Activated CD4-positive, CD25-positive, alpha-beta regulatory T cell (primary cell): ENCODE results near the gene INO80.

Experiments
- DNase-seq, 4 experiments: peaks; one replicate each; lab custom pipeline; 2025; lab: John Stamatoyannopoulos, UW

INO80 gene

DNA sequence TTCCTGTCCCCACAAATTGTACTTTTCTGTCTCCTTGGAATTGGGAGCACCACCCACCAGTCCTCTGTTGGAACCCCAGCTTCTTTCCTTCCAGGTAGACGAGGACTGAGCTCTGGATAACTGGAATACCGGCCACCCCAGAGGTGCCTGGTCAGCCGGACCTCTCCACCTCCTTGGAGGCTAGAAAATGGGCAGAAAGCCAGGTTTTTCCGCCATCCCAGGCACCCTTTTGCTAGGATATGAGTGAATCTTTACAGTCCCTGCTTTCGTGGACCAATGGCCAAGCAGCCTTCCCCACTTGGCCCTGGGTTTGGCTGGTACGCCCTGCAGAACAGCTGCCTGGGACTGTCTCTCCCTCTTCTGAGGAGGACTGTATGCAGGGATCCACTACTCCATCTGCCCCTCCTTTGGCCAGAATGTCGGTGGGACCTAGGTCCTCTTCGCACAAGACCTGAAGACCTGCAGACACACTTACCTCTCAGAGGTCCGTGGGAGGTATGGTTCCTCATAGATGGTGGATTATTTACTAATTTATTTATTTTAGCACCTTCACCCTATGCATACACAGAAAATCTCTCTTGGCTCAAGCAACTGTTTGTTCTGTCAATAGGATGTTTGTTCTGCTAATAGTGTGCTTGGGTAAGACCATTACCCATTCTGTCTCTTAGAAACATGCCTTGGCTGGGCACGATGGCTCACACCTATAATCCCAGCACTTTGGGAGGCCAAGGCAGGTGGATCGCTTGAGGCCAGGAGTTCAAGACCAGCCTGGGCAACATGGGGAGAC lies 171.4 kb downstream of the INO80 start:
- no peak for DNase-seq

DNA sequence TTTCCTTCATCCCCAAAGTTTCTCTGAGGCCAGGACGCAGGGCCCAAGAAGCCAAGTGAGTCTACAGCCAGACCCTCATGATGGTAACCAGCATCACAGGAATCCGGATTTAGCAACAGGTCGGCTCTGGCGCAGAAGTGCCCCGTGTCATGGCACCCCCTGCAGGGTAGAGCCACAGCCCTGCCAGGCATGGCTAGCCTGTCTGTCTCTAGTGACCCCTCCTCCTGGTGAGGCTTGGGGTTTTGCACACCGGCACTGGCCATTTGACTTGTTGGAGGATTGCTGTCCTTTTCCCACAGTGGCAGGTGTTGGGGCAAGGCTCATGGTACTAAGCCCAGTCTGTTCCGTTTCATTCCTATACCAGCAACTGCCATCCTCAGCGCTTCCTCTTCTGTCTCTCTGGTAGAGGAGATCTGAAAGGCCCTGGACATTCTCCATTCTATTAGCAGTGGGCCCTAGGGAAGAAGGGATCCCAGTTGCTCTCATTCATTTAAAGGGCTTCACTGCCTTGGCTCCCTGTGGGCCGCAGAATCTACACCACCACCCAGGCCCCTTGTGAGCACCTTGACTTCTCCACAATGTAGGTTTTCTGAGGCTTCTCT lies 172.2 kb downstream of the INO80 start:
- no peak for DNase-seq

DNA sequence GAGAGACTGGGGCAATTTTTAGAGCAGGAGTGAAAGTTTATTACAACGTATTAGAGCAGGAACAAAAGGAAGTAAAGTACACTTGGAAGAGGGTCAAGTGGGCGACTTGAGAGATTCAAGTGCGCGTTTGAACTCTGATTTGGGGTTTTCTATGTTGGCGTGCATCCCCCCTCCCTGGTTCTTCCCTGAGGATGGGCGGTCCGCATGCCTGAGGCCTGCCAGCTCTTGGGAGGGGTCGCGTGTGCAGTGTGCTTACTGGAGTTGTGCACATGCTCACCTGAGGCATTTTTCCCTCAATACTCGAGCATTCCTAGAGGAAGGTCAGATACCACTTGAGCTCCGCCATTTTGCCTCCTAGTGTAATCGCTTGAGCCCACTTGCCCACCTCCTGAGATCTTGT lies 173.2 kb downstream of the INO80 start:
- DNase-seq = no peak

DNA sequence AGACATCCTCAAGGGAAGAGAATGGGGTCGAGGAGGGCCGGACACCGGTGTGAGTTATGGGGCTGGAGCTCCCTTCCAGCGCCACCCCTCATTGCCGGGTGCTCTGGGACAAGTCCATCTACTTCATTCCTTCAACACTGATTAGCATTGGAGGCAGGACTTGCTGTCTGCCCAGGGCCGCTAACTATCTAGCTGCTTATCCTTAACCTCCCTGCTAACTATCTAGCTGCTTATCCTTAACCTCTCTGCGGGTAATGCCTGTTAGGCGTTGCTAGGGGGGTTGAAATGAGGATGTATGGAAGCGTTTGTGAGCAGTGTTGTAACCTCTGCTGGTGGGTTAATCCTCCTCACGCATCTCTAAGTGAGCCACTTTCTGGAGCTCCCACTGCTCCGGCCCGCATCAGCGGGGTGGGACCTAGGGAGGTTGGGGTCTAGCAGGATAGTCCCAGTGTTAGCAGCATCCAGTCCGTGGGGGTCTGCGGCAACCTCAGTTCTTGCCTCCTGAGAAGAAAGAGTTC lies 173.7 kb downstream of the INO80 start:
- no peak for DNase-seq

DNA sequence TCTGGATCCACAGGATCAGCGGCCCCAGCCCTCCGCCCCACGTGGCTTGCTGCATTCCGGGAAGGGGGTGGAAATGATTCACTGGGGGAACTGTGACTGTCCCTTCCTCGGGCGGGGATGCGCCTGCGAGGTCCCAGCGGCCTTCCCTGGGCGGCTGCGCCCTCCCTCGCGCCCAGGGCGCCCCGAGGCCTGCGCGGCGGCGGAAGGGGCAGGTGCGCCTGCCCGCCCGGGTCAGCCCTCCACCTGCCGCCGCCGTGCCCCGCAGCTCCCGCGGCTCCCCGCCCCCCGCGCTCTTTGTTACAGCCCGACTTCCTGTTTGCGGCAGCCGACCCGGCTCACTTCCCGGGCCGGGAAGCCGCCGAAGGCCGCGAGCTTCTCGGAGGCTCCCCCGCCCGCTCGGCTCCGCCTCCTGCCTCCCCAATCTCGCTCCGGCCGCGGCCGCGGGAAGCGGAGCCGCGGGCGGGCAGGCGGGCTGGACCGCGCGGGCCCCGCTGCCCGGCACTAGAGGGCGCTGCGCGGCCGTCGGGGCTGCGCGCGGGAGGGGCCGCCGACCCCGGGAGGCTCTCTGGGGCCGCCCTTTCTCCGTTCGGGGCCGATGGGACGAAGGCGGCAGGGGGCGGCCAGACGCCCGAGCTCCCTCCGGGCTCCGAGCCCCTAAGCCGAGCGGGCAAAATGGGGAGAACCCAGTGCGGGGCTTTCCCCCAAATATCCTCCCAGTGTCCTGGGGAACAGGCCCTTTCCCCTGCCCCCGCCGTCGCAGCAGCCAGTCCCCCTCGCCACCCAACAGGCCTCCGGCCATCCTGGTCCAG lies 174.3 kb downstream of the INO80 start:
- peak; percentile 22 to 57 (median 52) for DNase-seq

DNA sequence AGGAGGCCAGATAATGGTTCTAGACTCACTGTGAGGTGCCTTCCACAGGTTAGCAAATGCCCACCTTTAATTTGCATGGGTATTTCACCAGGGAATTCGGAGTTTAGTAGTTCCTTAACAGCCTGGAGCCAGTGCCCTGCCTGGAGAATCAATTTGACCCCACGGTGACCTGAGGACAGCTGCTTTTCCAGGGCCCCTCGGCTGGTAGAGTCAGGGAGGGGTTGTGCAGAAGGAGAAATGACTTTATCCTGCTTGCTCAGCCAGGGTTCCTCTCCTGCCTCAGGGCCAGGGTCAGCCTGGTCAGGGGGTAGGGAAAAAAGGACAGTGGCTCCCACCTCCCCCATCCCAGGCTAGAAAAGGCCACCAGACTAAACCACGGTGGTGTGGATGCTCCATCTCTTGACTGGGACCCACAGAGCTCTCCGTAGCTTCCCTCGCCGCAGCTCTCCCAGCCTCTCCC lies 175.0 kb downstream of the INO80 start:
- no peak for DNase-seq

DNA sequence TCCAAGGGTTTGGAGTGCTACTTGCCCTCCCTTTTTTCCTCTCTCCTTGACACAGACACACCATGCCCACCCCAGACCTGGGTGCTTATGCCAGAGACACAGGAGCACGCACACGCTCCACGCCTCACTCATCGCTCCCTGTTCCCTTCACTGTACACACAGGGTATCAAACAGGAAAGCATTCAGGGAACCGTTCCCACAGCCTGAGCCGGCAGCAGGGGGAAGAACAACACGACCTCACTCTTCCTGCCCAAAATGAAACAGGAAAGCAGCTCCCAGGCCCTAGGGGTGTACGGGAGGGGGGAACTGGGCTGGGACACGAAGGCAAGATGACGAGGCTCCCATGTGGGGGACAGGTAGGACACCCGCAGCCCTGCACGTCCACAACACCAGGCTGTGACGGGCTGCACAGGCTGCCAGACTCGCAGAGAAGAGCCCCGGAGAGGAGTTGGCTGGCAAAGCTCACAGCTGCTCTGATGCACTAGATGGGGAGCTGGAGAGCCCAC lies 175.7 kb downstream of the INO80 start:
- no peak for DNase-seq

DNA sequence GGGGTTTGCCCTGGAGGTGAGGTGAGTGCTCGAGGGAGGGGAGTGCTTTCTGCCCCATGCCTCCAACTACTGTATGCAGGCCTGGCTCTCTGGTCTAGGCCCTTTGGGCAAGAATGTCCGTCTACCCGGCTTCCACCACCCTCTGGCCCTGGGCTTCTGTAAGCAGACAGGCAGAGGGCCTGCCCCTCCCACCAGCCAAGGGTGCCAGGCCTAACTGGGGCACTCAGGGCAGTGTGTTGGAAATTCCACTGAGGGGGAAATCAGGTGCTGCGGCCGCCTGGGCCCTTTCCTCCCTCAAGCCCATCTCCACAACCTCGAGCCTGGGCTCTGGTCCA lies 177.6 kb downstream of the INO80 start:
- DNase-seq = no peak

DNA sequence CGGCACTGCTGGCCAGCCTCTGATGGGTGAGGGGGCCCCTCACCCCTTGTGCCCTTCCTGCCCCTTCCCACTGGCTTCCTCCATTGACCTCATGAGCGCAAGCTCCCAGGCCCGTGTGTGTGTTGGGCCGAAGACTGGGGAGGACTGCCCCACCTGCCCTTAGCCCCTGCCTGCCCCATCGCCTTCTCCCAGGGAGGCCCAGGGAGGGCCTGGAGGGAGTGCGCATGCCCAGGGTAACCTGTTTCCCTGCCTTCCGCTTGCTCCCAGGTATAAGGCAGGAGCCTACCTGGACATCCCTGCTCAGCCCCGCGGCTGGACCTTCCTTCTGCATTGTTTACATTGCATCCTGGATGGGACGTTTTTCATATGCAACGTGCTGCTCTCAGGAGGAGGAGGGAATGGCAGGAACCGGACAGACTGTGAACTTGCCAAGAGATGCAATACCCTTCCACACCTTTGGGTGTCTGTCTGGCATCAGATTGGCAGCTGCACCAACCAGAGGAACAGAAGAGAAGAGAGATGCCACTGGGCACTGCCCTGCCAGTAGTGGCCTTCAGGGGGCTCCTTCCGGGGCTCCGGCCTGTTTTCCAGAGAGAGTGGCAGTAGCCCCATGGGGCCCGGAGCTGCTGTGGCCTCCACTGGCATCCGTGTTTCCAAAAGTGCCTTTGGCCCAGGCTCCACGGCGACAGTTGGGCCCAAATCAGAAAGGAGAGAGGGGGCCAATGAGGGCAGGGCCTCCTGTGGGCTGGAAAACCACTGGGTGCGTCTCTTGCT lies 178.1 kb downstream of the INO80 start:
- DNase-seq = no peak

DNA sequence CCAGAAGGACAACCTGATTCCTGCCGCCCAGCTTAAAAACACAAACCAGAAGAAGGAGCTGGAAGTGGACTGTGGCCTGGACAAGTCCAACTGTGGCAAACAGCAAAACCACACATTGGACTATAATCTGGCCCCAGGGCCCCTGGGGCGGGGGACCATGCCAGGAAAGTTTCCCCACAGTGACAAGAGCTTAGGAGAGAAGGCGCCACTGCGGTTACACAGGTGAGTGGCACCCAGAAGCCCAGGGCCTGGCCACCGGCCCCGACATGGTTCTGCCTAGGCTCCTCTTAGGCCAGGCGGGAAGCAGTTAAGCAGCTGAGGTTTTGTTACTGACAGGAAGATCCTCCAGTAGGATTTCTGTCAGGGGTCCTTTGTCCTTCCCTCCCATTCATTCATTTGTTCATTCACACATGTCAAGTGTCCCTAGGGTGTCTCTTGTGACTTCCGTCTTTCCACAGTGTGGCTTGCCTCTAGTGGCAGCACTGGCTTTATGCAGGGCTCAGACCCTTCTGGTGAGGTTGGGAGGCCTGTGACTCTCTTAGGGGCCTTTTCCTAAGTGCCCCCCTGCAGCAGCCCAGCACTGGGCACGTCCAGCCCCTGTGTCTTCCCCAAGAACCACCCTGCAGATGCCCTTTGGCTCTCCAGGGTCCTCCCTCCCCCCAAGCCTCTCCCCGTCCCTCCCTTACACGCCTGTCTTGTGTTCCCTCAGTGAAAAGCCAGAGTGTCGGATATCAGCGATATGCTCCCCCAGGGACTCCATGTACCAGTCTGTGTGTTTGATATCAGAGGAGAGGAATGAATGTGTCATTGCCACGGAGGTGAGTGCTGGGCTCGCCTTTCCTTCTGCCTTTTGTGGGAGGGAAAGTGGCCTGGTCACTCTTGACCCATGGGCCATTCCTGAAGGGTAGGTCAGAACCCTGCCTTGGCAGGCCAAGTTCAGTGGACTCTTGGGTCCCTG lies 179.1 kb downstream of the INO80 start:
- DNase-seq = no peak

DNA sequence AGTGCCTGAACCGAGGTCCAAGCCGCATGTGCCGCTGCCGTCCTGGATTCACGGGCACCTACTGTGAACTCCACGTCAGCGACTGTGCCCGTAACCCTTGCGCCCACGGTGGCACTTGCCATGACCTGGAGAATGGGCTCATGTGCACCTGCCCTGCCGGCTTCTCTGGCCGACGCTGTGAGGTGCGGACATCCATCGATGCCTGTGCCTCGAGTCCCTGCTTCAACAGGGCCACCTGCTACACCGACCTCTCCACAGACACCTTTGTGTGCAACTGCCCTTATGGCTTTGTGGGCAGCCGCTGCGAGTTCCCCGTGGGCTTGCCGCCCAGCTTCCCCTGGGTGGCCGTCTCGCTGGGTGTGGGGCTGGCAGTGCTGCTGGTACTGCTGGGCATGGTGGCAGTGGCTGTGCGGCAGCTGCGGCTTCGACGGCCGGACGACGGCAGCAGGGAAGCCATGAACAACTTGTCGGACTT lies 179.8 kb downstream of the INO80 start:
- no peak for DNase-seq

DNA sequence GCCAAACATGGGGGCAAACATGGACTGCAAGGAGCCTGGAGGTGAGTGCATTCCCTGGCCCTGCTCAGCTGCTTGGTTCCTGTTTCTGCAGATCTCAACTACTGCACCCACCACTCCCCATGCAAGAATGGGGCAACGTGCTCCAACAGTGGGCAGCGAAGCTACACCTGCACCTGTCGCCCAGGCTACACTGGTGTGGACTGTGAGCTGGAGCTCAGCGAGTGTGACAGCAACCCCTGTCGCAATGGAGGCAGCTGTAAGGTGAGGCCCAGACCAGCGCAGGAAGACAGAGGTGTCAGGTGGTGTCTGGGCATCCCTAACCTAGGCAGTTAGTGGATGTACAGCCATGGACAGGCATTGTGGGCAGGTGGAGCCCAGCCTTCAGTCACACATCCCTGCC lies 181.6 kb downstream of the INO80 start:
- DNase-seq = no peak

DNA sequence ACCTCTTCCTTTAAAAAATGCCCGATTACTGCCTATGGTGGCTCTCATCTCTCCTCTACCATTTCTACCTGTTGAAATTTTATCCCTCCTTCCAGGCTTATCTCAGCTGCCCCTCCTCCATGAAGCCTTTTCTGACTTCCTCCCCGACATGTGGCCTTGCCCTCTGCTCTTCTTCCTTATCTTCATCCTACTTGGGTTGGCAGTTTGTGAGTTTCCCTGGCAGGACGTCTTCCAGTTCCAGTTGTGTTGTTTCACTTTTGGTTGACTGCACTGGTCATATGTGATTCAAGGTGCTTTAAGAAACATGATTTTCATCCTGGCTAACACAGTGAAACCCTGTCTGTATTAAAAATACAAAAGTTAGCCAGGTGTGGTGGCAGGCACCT lies 182.6 kb downstream of the INO80 start:
- no peak for DNase-seq

DNA sequence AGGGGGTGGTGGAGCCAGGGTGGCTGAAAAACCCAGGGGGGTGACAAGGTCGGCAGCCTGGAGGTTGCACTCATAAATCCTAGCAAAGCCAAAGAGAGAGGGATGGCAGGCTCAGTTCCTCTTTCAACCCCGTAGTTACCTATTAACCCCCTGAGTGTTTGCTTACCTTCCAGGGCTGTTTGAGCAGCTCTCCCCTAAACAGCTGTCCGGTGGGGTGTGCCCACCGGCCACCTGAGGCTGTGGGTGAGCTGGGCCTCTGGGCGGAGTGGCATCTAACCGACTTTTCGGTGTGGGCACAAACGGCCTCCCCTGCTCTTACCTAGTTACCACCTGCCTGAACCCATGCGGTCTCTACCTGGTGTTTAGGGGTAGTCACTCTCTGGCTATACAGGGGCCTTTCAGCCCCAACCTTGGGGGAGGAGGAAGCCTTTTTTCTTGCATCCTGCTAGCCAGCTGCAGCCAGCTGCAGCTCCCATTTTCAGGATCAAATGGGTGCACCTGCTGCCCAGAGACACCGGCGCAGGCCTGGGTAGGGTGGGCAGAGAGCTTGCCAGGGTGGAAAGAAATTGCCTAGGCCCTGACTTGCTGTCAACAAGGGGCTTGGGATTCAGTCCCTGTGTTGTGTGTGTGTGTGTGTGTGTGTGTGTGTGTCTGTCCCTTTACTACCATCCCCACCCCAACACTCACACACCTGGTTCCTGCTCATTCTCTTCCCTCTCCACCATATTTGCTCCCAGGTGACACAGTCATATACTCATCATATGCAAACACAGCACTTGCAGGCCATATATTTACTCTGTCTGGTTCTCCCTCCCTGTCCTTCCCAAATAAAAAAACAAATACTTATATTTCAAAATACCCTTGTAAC lies 183.2 kb downstream of the INO80 start:
- no peak for DNase-seq

DNA sequence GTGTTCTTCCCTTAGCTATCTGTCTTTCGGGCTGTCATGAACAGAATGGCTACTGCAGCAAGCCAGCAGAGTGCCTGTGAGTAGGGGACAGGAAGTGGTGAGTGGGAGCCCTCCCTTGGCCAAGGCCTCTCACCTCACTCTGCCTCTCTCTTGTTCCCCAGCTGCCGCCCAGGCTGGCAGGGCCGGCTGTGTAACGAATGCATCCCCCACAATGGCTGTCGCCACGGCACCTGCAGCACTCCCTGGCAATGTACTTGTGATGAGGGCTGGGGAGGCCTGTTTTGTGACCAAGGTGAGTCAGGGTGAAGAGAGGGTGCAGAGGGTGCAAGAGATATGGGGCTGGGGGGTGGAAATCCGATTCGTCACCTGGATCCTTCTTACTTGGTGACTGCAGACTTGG lies 183.9 kb downstream of the INO80 start:
- no peak for DNase-seq

DNA sequence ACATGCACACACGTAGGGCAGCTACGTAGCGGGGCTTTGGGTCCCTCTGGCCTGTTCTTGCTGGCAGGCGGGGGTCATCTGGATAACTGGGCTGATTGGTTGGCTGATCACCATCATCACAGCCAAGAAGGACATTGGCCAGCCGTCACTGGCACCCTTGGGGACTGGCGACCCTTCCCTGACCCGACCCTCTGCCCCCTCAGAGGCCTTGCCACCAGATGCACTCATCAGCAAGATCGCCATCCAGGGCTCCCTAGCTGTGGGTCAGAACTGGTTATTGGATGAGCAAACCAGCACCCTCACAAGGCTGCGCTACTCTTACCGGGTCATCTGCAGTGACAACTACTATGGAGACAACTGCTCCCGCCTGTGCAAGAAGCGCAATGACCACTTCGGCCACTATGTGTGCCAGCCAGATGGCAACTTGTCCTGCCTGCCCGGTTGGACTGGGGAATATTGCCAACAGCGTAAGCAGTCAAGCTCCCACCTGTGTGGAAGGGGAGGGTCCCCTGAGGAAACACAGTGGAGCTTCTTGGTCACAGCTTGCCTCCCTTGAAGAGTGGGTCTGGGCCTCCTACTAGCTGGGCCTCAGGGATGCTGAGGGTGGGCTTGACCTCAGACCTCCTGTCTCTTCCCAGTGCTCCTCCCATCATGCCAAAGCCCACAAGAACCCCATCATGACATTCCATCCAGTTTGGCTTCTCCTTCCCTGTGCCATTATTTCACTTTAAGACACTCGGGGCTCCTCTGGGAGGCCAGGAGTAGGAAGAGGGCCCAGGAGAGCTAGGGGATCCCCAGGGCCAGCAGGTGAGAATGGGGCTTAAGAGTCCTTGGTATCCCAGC lies 184.6 kb downstream of the INO80 start:
- no peak for DNase-seq

DNA sequence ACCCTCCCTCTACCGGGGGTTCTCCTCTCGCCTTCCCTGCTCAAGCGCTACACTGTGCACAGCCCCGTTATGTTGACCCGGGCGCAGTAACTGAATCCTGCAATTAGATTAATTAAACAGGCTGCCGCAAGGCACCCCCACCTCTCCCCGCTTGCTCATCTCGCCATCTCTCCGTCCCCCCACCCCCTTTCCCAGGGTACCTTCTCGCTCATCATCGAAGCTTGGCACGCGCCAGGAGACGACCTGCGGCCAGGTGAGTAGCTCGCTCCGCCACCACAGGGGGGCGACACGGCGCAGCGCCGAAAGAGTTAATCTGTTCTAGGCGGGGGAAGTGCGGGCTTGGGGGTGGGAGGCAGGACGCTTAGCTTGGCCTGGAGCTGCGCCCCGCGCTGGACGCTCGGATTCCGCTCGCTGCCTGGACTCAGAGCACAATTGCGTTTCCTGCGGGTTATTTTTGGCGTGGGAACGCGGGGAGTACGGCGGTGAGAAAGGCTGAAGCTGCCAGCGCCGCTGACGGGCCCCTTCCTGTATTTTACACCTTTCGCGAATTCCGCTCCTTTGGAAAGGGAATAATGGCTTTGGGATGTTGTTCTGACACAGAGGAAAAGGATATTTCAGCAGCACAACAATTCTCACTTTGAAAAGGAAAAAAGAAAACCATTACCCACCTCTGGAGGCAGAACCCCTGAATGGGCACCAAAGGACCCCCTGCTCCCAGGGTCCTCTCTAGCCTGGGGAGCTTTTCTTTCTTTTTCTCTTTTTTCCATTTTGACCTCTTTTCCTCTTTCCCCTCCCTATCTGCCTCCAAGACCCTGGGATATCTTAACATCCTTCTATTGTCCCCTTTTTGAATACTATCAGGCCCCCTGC lies 185.4 kb downstream of the INO80 start:
- peak in 2 of 4 experiments; percentile 19 to 24 for DNase-seq
